ENCODE data around the gene ALLC. TPM values are rescaled to one million over a fixed set of nuclear protein-coding genes. Genes with fewer than 3 reads are reported as not detected.

Gene ALLC
- total and polyA plus RNA-seq, 9 of the 15 experiments (the other 6 are each of a cell fraction or from before 2014, with no cell fraction given): not detected

- intact Hi-C loops (cut with micrococcal nuclease) (no loop called here), in situ Hi-C loops (cut with MboI) (no loop called here)
- BruUV-seq (replicated peaks): no TSS peak
- no peak for DNase-seq (ENCODE audit: extremely low read depth in 1 of 4, low spot score in 3 of 4)
- Histone ChIP-seq H3K4me1 (replicated peaks in 1 of 2; ENCODE audit: control insufficient read depth in 2 of 2, insufficient read depth in 2 of 2, low read length in 2 of 2) (peaks cover 0 to 37% of the 10 kb centered on the region in 2 experiments; a peak in 3 of 5 replicates), H3K9me1 (ENCODE audit: control insufficient read depth, insufficient read depth, low read length) (no peaks in the 10 kb centered on the region), H3K36me3 (ENCODE audit: control insufficient read depth, insufficient read depth, low read length) (no peaks in the 10 kb centered on the region), H3K79me2 (ENCODE audit: control insufficient read depth, insufficient read depth, low read length) (no peaks in the 10 kb centered on the region), H3K9ac (ENCODE audit: insufficient read depth in 1 of 2, low read depth in 2 of 2, low read length in 2 of 2) (no peak overlapping the region), H3K9me3 (replicated peaks; ENCODE audit: control insufficient read depth, insufficient read depth, low read depth, low read length) (no peaks in the 10 kb centered on the region), H3K4me3 (no peak overlapping the region), H2AFZ (ENCODE audit: low read depth, low read length) (no peak overlapping the region), H3K27me3 (ENCODE audit: control insufficient read depth in 2 of 2, insufficient read depth in 2 of 2, low read length in 2 of 2) (peaks cover 41 to 89% of the 10 kb centered on the region in 2 experiments), H4K20me1 (replicated peaks; ENCODE audit: control insufficient read depth, insufficient read depth, low read length) (peaks cover 16% of the 10 kb centered on the region), H3K27ac (ENCODE audit: extremely low read depth, low read depth, low read length) (no peak overlapping the region), H3K4me2 (ENCODE audit: insufficient read depth, low read length) (no peak overlapping the region)
- ChIA-PET POLR2A (no interaction called here), CTCF (ENCODE audit: low intra/inter-chr PET ratio) (no interaction called here)
- TF ChIP-seq RAD51 (IDR thresholded peaks at IDR 0.05; ENCODE audit: borderline replicate concordance, low read depth): no peak
- TF ChIP-seq TSHZ1 (CRISPR knock-in tag; IDR thresholded peaks at IDR 0.05): no peak
- no peak for TF ChIP-seq ZBTB17 (CRISPR knock-in tag; IDR thresholded peaks at IDR 0.05)
- no peak for TF ChIP-seq SREBF2 (CRISPR knock-in tag; IDR thresholded peaks at IDR 0.05)
- TF ChIP-seq TOE1 (IDR thresholded peaks at IDR 0.05; ENCODE audit: borderline replicate concordance): no peak
- no peak for TF ChIP-seq TOE1 (CRISPR knock-in tag; IDR thresholded peaks at IDR 0.05; ENCODE audit: borderline replicate concordance, low read depth)
- no peak for TF ChIP-seq KDM2B (CRISPR knock-in tag; IDR thresholded peaks at IDR 0.05)
- ATAC-seq: no peak
- FAIRE-seq: no peak
- 7% methylated on average over 12 of the region's 13 CpGs for WGBS (ENCODE audit: insufficient coverage, low coverage, missing lambda C conversion rate)
These were observed 10.8 kb upstream of the ALLC start for GRCh38 chr2:3647246-3647645.

Measured in K562 (cell line).